Esophagus muscularis mucosa (tissue), 4 donors: Measurements from ENCODE around the gene LXN. TPM values are rescaled to one million over a fixed set of nuclear protein-coding genes. Genes with fewer than 3 reads are reported as not detected.

ENCODE experiments used
- DNase-seq: peaks from one replicate; pipeline ENCODE4 v3.0.0-alpha.2; 2017; ENCODE audit errors: extremely low spot score
- H3K27ac ChIP-seq, 4 donors: fragments of 200-600 bp; sonication (generic); replicated peaks in 1 of 4; 1 replicate in 3 of 4; 2 replicates in 1 of 4; pipeline ENCODE4 v1.5.1; 2016 to 2019; ENCODE audit warnings: mild to moderate bottlenecking in 1 of 4
- H3K27me3 ChIP-seq, 4 donors: fragments of 200-600 bp; sonication (generic); one replicate each; pipeline versions ENCODE4 v1.5.1 to v1.6.0; 2016 to 2019
- H3K36me3 ChIP-seq, 4 donors: fragments of 200-600 bp; sonication (generic); one replicate each; pipeline ENCODE4 v1.5.1; 2016 to 2019
- H3K4me1 ChIP-seq, 4 donors: fragments of 200-600 bp; sonication (generic); one replicate each; pipeline ENCODE4 v1.5.1; 2016 to 2019
- H3K4me3 ChIP-seq, 4 donors: fragments of 200-600 bp; sonication (generic); 1 replicate in 2 of 4; 2 replicates in 2 of 4; pipeline ENCODE4 v1.5.1; 2016 to 2019; ENCODE audit warnings: mild to moderate bottlenecking in 4 of 4, moderate library complexity in 1 of 4
- H3K9me3 ChIP-seq, 4 donors: fragments of 200-600 bp; sonication (generic); 1 replicate in 3 of 4; 2 replicates in 1 of 4; pipeline ENCODE4 v1.5.1; 2016 to 2019
- CTCF ChIP-seq, 3 experiments: fragments of 200-600 bp in 2 of 3; fragments of 450-650 bp in 1 of 3; sonication (generic) in 2 of 3; IDR thresholded peaks; one replicate each; pipeline ENCODE4 v1.5.1; 2017 to 2019; ENCODE audit warnings: antibody characterized with exemption in 3 of 3, mild to moderate bottlenecking in 2 of 3, moderate library complexity in 1 of 3
- EP300 ChIP-seq: sonication (generic); formaldehyde crosslinking; IDR thresholded peaks from one replicate; pipeline ENCODE4 v1.6.1; 2017; ENCODE audit warnings: antibody characterized with exemption
- POLR2A ChIP-seq: fragments of 450-650 bp; IDR thresholded peaks from one replicate; pipeline ENCODE4 v1.6.1; 2017; ENCODE audit warnings: antibody characterized with exemption, moderate library complexity, mild to moderate bottlenecking, low read depth
- POLR2AphosphoS5 ChIP-seq, 2 donors: sonication (generic); formaldehyde crosslinking; IDR thresholded peaks; one replicate each; pipeline ENCODE4 v1.6.1; 2017; ENCODE audit warnings: antibody characterized with exemption in 2 of 2
- WGBS: methylation state at CpG from one replicate; pipeline ENCODE4 v1.1.5; 2018; 5-methylcytosine and 5-hydroxymethylcytosine counted together
- intact Hi-C: fragments of 100-400 bp; cut with DNase I; formaldehyde crosslinking; loops from one replicate; pipeline ENCODE4 v1.15.1; 2023
- total RNA-seq, 4 donors: library from RNA; depleted of rRNA; stranded (reverse); fragments of >200 nt; gene quantifications; one replicate each; pipeline versions ENCODE4 v1.1.0 to v1.2.1, GENCODE V29; 2016

Gene LXN
- total RNA-seq, 4 donors from 2014 or later: 7.2 to 9.2 (median 7.9) TPM

- no peaks in the 10 kb centered on the region for H3K27me3 ChIP-seq
- H3K36me3 ChIP-seq: peaks cover 27 to 91% (median 73%) of the 10 kb centered on the region in 4 donors
- DNase-seq: no peak
- 81% methylated on average over 3 of the region's 3 CpGs for WGBS
- H3K4me3 ChIP-seq: no peak overlapping the region
- peaks cover 0 to 5% (median 4%) of the 10 kb centered on the region in 4 donors for H3K4me1 ChIP-seq
- intact Hi-C loops: no loop called here
- no peak overlapping the region for H3K27ac ChIP-seq
- TF ChIP-seq POLR2AphosphoS5 (IDR thresholded peaks at IDR 0.05): no peak
- no peak for TF ChIP-seq CTCF (IDR thresholded peaks at IDR 0.05)
- no peak for TF ChIP-seq POLR2A
- TF ChIP-seq EP300: no peak
- no peaks in the 10 kb centered on the region for H3K9me3 ChIP-seq
These were observed 20.0 kb downstream of the LXN start for GRCh38 chr3:158652463-158652862.

GRCh38 chr3:158651192-158651591 is 21.3 kb downstream of the LXN start:
- no peaks in the 10 kb centered on the region for H3K27me3 ChIP-seq
- no peak for DNase-seq
- TF ChIP-seq POLR2AphosphoS5 (IDR thresholded peaks at IDR 0.05) (no peak), EP300 (no peak), CTCF (IDR thresholded peaks at IDR 0.05) (no peak), POLR2A (no peak)
- no peak overlapping the region for H3K27ac ChIP-seq
- H3K9me3 ChIP-seq: no peaks in the 10 kb centered on the region
- peaks cover 27 to 96% (median 74%) of the 10 kb centered on the region in 4 donors for H3K36me3 ChIP-seq
- WGBS: 96% methylated on average over 2 of the region's 2 CpGs
- H3K4me3 ChIP-seq: no peak overlapping the region
- intact Hi-C loops: no loop called here
- H3K4me1 ChIP-seq: peaks cover 7 to 12% (median 9%) of the 10 kb centered on the region in 4 donors

GRCh38 chr3:158649791-158650190 is 22.7 kb downstream of the LXN start:
- WGBS: 86% methylated on average over 4 of the region's 4 CpGs
- intact Hi-C loops: no loop called here
- TF ChIP-seq EP300 (no peak), CTCF (IDR thresholded peaks at IDR 0.05) (no peak), POLR2A (no peak), POLR2AphosphoS5 (IDR thresholded peaks at IDR 0.05) (no peak)
- peaks cover 18 to 26% (median 22%) of the 10 kb centered on the region in 4 donors for H3K4me1 ChIP-seq
- H3K27me3 ChIP-seq: no peaks in the 10 kb centered on the region
- no peak for DNase-seq
- H3K27ac ChIP-seq: no peak overlapping the region
- peaks cover 27 to 82% (median 60%) of the 10 kb centered on the region in 4 donors for H3K36me3 ChIP-seq
- H3K4me3 ChIP-seq: no peak overlapping the region
- no peaks in the 10 kb centered on the region for H3K9me3 ChIP-seq

GRCh38 chr3:158644345-158644908 is 28.0 kb downstream of the LXN start, which contains the start of gene GFM1:
Gene GFM1, plus strand, starts transcription at chr3:158644527. Its CDS starts 108 bp downstream, at chr3:158644635.
- TF ChIP-seq EP300 (peak; percentile 10), POLR2AphosphoS5 (IDR thresholded peaks at IDR 0.05) (peak; percentile 83 to 92), CTCF (IDR thresholded peaks at IDR 0.05) (peak in 2 of 3 experiments; percentile 88 to 92), POLR2A (no peak)
- no peaks in the 10 kb centered on the region for H3K27me3 ChIP-seq
- H3K4me3 ChIP-seq: peak within 1 kb of the TSS; percentile 85 to 97 (median 88)
- intact Hi-C loops: no loop called here
- peaks cover 0 to 31% (median 18%) of the 10 kb centered on the region in 4 donors for H3K36me3 ChIP-seq
- DNase-seq: peak; percentile 97
- WGBS: under 1% methylated on average over 42 of the region's 42 CpGs
- peak within 1 kb of the TSS; percentile 84 to 90 (median 89) for H3K27ac ChIP-seq
- H3K4me1 ChIP-seq: peaks cover 18 to 31% (median 23%) of the 10 kb centered on the region in 4 donors
- no peaks in the 10 kb centered on the region for H3K9me3 ChIP-seq
